B cell (primary cell): ENCODE results near the gene NUP98. TPM values are rescaled to one million over a fixed set of nuclear protein-coding genes. Genes with fewer than 3 reads are reported as not detected.

Experiments used
- ATAC-seq: fragments of 200-7000 bp; cut with Tn5 transposase; one replicate; pipeline ENCODE4 v1.10.0; 2021; ENCODE audit warnings: low read depth, mild to moderate bottlenecking, moderate number of reproducible peaks, moderate library complexity
- CTCF ChIA-PET: fragments of 350-600 bp; sonication (Branson Sonifier 250); formaldehyde crosslinking; loops from one replicate; lab custom pipeline; 2021; ENCODE audit warnings: antibody characterized with exemption, inconsistent platforms; lab: Charles Lee
- POLR2A ChIA-PET: fragments of 350-600 bp; sonication (Branson Sonifier 250); formaldehyde crosslinking; loops from one replicate; lab custom pipeline; 2021; ENCODE audit warnings: antibody characterized with exemption; lab: Charles Lee
- DNase-seq: peaks from one replicate; pipeline ENCODE4 v3.0.0; 2013
- H2AFZ ChIP-seq: 2 replicates; pipeline ENCODE4 v1.6.1; 2012; ENCODE audit warnings: mild to moderate bottlenecking, low read depth, low read length; ENCODE audit not compliant: insufficient read depth, poor library complexity, severe bottlenecking
- H3K27ac ChIP-seq, 2 donors: 1 replicate in 1 of 2; 2 replicates in 1 of 2; pipeline ENCODE4 v1.5.1; 2012 to 2013; ENCODE audit warnings: low read length in 2 of 2, mild to moderate bottlenecking in 2 of 2, moderate library complexity in 1 of 2
- H3K27me3 ChIP-seq, 4 experiments: fragments of 200-600 bp in 1 of 4; sonication (generic) in 1 of 4; replicated peaks in 1 of 4; 1 replicate in 2 of 4; 2 replicates in 2 of 4; pipeline versions ENCODE4 v1.6.1 to v1.7.0; 2013 to 2016; ENCODE audit warnings: low read length in 3 of 4, mild to moderate bottlenecking in 2 of 4, mixed read lengths in 1 of 4, moderate library complexity in 1 of 4; ENCODE audit not compliant: insufficient read depth in 4 of 4, control insufficient read depth in 3 of 4; ENCODE audit errors: control extremely low read depth in 1 of 4
- H3K36me3 ChIP-seq, 2 experiments: replicated peaks in 1 of 2; 1 replicate in 1 of 2; 2 replicates in 1 of 2; pipeline versions ENCODE4 v1.6.1 to v1.7.1; 2013; ENCODE audit warnings: low read length in 1 of 2; ENCODE audit not compliant: insufficient read depth in 2 of 2, control insufficient read depth in 1 of 2; ENCODE audit errors: control extremely low read depth in 1 of 2, extremely low read depth in 1 of 2
- H3K4me1 ChIP-seq, 2 donors: fragments of 200-600 bp in 1 of 2; sonication (generic) in 1 of 2; 1 replicate in 1 of 2; 2 replicates in 1 of 2; pipeline versions ENCODE4 v1.5.1 to v1.6.1; 2013 to 2017; ENCODE audit warnings: low read length in 2 of 2; ENCODE audit not compliant: control insufficient read depth in 2 of 2, insufficient read depth in 2 of 2
- H3K4me2 ChIP-seq: replicated peaks from 2 replicates; pipeline ENCODE3; 2012; ENCODE audit warnings: mild to moderate bottlenecking, low read depth, low read length; ENCODE audit not compliant: poor library complexity, severe bottlenecking
- H3K4me3 ChIP-seq, 5 experiments: fragments of 200-600 bp in 1 of 5; sonication (generic) in 1 of 5; 1 replicate in 3 of 5; 2 replicates in 2 of 5; pipeline versions ENCODE4 v1.5.1 to v1.7.0; 2011 to 2016; ENCODE audit warnings: low read length in 4 of 5, mild to moderate bottlenecking in 4 of 5, low read depth in 2 of 5, control low read depth in 1 of 5, moderate library complexity in 1 of 5; ENCODE audit not compliant: insufficient read depth in 1 of 5; ENCODE audit errors: control extremely low read depth in 1 of 5, extremely low read depth in 1 of 5
- H3K79me2 ChIP-seq: fragments of 200-600 bp; sonication (generic); one replicate; pipeline ENCODE4 v1.6.0; 2016; ENCODE audit warnings: low read length; ENCODE audit not compliant: control insufficient read depth, insufficient read depth
- H3K9ac ChIP-seq: fragments of 200-600 bp; sonication (generic); 2 replicates; pipeline ENCODE4 v1.6.1; 2017; ENCODE audit warnings: mild to moderate bottlenecking, low read length, moderate library complexity
- H3K9me3 ChIP-seq, 3 donors: one replicate each; pipeline versions ENCODE4 v1.6.1 to v1.7.1; 2013; ENCODE audit warnings: low read length in 2 of 3; ENCODE audit not compliant: control insufficient read depth in 2 of 3, insufficient read depth in 1 of 3; ENCODE audit errors: control extremely low read depth in 1 of 3
- H4K20me1 ChIP-seq: 2 replicates; pipeline ENCODE4 v1.6.0; 2012; ENCODE audit warnings: mild to moderate bottlenecking, low read length; ENCODE audit not compliant: insufficient read depth, control insufficient read depth, poor library complexity, severe bottlenecking
- H3K27ac Mint-ChIP-seq: one replicate; pipeline ENCODE4 v1.8.0; 2021; ENCODE audit warnings: mixed read lengths
- H3K27me3 Mint-ChIP-seq: one replicate; pipeline ENCODE4 v1.8.0; 2021; ENCODE audit warnings: mixed read lengths
- H3K4me1 Mint-ChIP-seq: one replicate; pipeline ENCODE4 v1.8.0; 2021; ENCODE audit warnings: mixed read lengths
- H3K4me3 Mint-ChIP-seq: one replicate; pipeline ENCODE4 v1.8.0; 2021; ENCODE audit warnings: mixed read lengths
- H3K9me3 Mint-ChIP-seq: one replicate; pipeline ENCODE4 v1.8.0; 2022; ENCODE audit warnings: mixed read lengths; ENCODE audit not compliant: insufficient read depth
- EZH2 ChIP-seq: IDR thresholded peaks from 2 replicates; pipeline ENCODE4 v1.6.1; 2012; ENCODE audit warnings: borderline replicate concordance, low read depth, mild to moderate bottlenecking, moderate library complexity, low read length; ENCODE audit not compliant: insufficient read depth, poor library complexity, severe bottlenecking
- WGBS: methylation state at CpG from one replicate; pipeline ENCODE4 v1.1.5; 2013; ENCODE audit warnings: missing lambda C conversion rate; ENCODE audit not compliant: insufficient coverage; 5-methylcytosine and 5-hydroxymethylcytosine counted together
- intact Hi-C: fragments of 100-400 bp; cut with micrococcal nuclease; formaldehyde crosslinking; loops from one replicate; pipeline ENCODE4 v1.10.0; 2022
- polyA plus RNA-seq: library from polyadenylated mRNA; depleted of rRNA; stranded (reverse); fragments of >200 nt; gene quantifications from 2 replicates; pipeline ENCODE4 v1.2.3, GENCODE V29; 2012
- total RNA-seq, 2 donors: library from RNA; stranded (reverse); fragments of 120-200 nt in 1 of 2; gene quantifications; 1 replicate in 1 of 2; 2 replicates in 1 of 2; pipeline versions ENCODE4 v1.2.3 to v1.2.4, GENCODE V29; 2013 to 2022
- TF ChIP-seq, protein P1 (sequence below): fragments of 200-600 bp; IDR thresholded peaks from one replicate; pipeline ENCODE4 v1.8.0; 2022; ENCODE audit warnings: antibody characterized with exemption, mild to moderate bottlenecking

The NUP98 gene
- total and polyA plus RNA-seq, 2 donors (not counting 1 experiment from before 2014, with no cell fraction given): 99.8 to 111 TPM

DNA sequence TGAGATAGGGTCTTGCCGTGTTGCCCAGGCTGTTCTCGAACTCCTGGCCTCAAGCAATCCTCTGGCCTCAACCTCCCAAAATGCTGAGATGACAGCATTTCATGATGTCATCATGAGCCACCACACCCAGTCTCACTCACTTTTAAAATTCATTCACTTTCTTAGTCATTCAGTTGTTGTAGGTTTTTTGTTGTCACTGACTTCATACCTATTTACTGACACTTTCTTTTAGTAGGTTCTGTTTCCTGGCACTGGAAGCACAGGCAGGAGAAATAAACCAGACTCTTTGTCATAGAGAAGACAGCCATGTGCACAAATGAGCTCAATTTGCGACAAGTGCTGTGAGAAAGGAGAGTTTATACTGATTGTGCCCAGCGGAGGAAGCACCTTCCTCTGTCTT is 166.0 kb downstream of the NUP98 start:
- H3K9me3 Mint-ChIP-seq: no peaks in the 10 kb centered on the region
- CTCF ChIA-PET: no interaction called here

DNA sequence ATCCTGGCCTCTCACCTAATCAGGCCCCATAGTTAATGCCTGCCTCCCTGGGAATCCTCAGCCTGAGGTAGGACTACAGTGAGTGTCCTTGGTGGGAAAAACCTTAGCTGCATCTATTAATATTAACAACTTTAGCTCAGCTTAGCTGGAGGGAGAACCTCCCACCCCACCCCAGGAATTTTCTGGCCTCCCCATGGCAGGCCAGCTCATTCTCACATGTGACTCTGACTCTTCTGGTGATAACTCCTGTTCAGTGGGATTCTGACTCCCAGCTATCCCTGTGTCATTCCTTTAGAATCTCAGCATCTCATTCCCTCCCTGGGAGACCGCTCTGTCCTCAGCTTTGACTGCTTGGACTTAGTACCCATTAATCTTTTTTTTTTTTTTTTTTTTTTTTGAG is 170.1 kb downstream of the NUP98 start:
- no peak overlapping the region for H3K4me3 ChIP-seq
- ATAC-seq: no peak
- TF ChIP-seq EZH2: no peak
- TF ChIP-seq, protein P1, sequence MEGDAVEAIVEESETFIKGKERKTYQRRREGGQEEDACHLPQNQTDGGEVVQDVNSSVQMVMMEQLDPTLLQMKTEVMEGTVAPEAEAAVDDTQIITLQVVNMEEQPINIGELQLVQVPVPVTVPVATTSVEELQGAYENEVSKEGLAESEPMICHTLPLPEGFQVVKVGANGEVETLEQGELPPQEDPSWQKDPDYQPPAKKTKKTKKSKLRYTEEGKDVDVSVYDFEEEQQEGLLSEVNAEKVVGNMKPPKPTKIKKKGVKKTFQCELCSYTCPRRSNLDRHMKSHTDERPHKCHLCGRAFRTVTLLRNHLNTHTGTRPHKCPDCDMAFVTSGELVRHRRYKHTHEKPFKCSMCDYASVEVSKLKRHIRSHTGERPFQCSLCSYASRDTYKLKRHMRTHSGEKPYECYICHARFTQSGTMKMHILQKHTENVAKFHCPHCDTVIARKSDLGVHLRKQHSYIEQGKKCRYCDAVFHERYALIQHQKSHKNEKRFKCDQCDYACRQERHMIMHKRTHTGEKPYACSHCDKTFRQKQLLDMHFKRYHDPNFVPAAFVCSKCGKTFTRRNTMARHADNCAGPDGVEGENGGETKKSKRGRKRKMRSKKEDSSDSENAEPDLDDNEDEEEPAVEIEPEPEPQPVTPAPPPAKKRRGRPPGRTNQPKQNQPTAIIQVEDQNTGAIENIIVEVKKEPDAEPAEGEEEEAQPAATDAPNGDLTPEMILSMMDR: no peak
- ChIA-PET CTCF (no interaction called here), POLR2A (no interaction called here)
- intact Hi-C loops: no loop called here
- WGBS: no CpG with 5 or more reads among the region's 1 CpG
- no peaks in the 10 kb centered on the region for H3K36me3 ChIP-seq
- Mint-ChIP-seq H3K27me3 (peaks cover 4% of the 10 kb centered on the region), H3K4me1 (peaks cover 2% of the 10 kb centered on the region), H3K9me3 (no peaks in the 10 kb centered on the region), H3K4me3 (no peak overlapping the region), H3K27ac (no peak overlapping the region)
- no peak for DNase-seq
- H2AFZ ChIP-seq: no peak overlapping the region
- H3K4me2 ChIP-seq: no peak overlapping the region
- H3K9ac ChIP-seq: no peak overlapping the region
- no peaks in the 10 kb centered on the region for H3K4me1 ChIP-seq
- no peaks in the 10 kb centered on the region for H3K27me3 ChIP-seq
- H3K27ac ChIP-seq: no peak overlapping the region
- H3K9me3 ChIP-seq: no peaks in the 10 kb centered on the region
- no peaks in the 10 kb centered on the region for H3K79me2 ChIP-seq
- no peaks in the 10 kb centered on the region for H4K20me1 ChIP-seq

More for the DNA sequence above, 166.0 kb downstream of the NUP98 start:
- Mint-ChIP-seq H3K4me3 (no peak overlapping the region), H3K27ac (no peak overlapping the region), H3K27me3 (peaks cover 15% of the 10 kb centered on the region), H3K4me1 (peaks cover 2% of the 10 kb centered on the region)
- Histone ChIP-seq H3K36me3 (no peaks in the 10 kb centered on the region), H3K27ac (no peak overlapping the region), H3K4me2 (no peak overlapping the region), H4K20me1 (no peaks in the 10 kb centered on the region), H2AFZ (no peak overlapping the region), H3K27me3 (peaks cover 0 to 4% (median 0%) of the 10 kb centered on the region in 4 experiments), H3K79me2 (no peaks in the 10 kb centered on the region), H3K9me3 (peaks cover 0 to 3% (median 0%) of the 10 kb centered on the region in 3 donors), H3K9ac (no peak overlapping the region), H3K4me1 (no peaks in the 10 kb centered on the region), H3K4me3 (no peak overlapping the region)
- 100% methylated on average over 2 of the region's 4 CpGs for WGBS
- intact Hi-C loops: no loop called here
- DNase-seq (no peak), ATAC-seq (no peak)
- POLR2A ChIA-PET: no interaction called here
- TF ChIP-seq, protein P1: no peak
- no peak for TF ChIP-seq EZH2
